SK-N-SH (cell line): ENCODE data around the gene NRG4. TPM values are rescaled to one million over a fixed set of nuclear protein-coding genes. Genes with fewer than 3 reads are reported as not detected.
"Not testable (repeated sequence)": the region's sequence is repeated elsewhere in the genome, so short reads cannot be mapped to it uniquely, and the experiment has no call there.

ENCODE experiments used
- CTCF ChIA-PET: fragments of 300-600, 350-600 bp; formaldehyde crosslinking; extraction: SDS; loops from one replicate; lab custom pipeline; 2021; lab: Yijun Ruan, JAX
- POLR2A ChIA-PET: fragments of 350-600 bp; sonication (Branson Sonifier 250); formaldehyde crosslinking; extraction: SDS; loops from one replicate; lab custom pipeline; 2020; ENCODE audit warnings: antibody characterized with exemption, inconsistent platforms; lab: Yijun Ruan, JAX
- DNase-seq: peaks from one replicate; pipeline ENCODE4 v3.0.0; 2012
- H2AFZ ChIP-seq: fragments of 200-600 bp; sonication (generic); 2 replicates; pipeline ENCODE4 v1.8.1; 2016; ENCODE audit warnings: antibody characterized with exemption, mild to moderate bottlenecking, low read depth
- H3F3A ChIP-seq: fragments of 200-600 bp; sonication (generic); replicated peaks from 2 replicates; pipeline ENCODE3; 2016; ENCODE audit warnings: antibody characterized with exemption, mild to moderate bottlenecking; ENCODE audit not compliant: insufficient read depth
- H3K27ac ChIP-seq, 2 experiments: fragments of 200-500 bp in 1 of 2; fragments of 200-600 bp in 1 of 2; sonication (Bioruptor generic) in 1 of 2; sonication (generic), shearing (Covaris generic) in 1 of 2; 2 replicates each; pipeline versions ENCODE4 v1.5.1 to v1.6.1; 2014 to 2016; ENCODE audit warnings: low read depth in 2 of 2, inconsistent platforms in 1 of 2, low read length in 1 of 2, mild to moderate bottlenecking in 1 of 2, mixed read lengths in 1 of 2
- H3K27me3 ChIP-seq: fragments of 200-600 bp; sonication (generic), shearing (Covaris generic); 2 replicates; pipeline ENCODE4 v1.6.1; 2016; ENCODE audit warnings: mixed run types; ENCODE audit not compliant: insufficient read depth
- H3K36me3 ChIP-seq, 2 experiments: fragments of 200-500 bp in 1 of 2; fragments of 200-600 bp in 1 of 2; sonication (Bioruptor generic) in 1 of 2; sonication (generic) in 1 of 2; replicated peaks in 1 of 2; 2 replicates each; pipeline versions ENCODE3 to v1.5.1; 2014 to 2016; ENCODE audit warnings: low read length in 1 of 2, mild to moderate bottlenecking in 1 of 2; ENCODE audit not compliant: insufficient read depth in 2 of 2, control insufficient read depth in 1 of 2
- H3K4me1 ChIP-seq, 2 experiments: fragments of 200-500 bp in 1 of 2; fragments of 200-600 bp in 1 of 2; sonication (Bioruptor generic) in 1 of 2; sonication (generic), shearing (Covaris generic) in 1 of 2; 2 replicates each; pipeline versions ENCODE4 v1.5.1 to v1.6.1; 2014 to 2016; ENCODE audit warnings: low read depth in 1 of 2, low read length in 1 of 2, mixed run types in 1 of 2; ENCODE audit not compliant: insufficient read depth in 2 of 2, control insufficient read depth in 1 of 2
- H3K4me2 ChIP-seq: fragments of 200-600 bp; sonication (generic), shearing (Covaris generic); 2 replicates; pipeline ENCODE4 v1.6.1; 2017; ENCODE audit warnings: mixed run types
- H3K4me3 ChIP-seq, 2 experiments: fragments of 200-500 bp in 1 of 2; fragments of 200-600 bp in 1 of 2; sonication (Bioruptor generic) in 1 of 2; sonication (generic), shearing (Covaris generic) in 1 of 2; 2 replicates each; pipeline versions ENCODE4 v1.5.1 to v1.8.1; 2014 to 2016; ENCODE audit warnings: low read depth in 2 of 2, inconsistent platforms in 1 of 2, low read length in 1 of 2, mild to moderate bottlenecking in 1 of 2, mixed read lengths in 1 of 2, moderate library complexity in 1 of 2
- H3K79me2 ChIP-seq: fragments of 200-600 bp; sonication (generic); 2 replicates; pipeline ENCODE4 v1.8.1; 2017; ENCODE audit warnings: mild to moderate bottlenecking; ENCODE audit not compliant: insufficient read depth
- H3K9ac ChIP-seq: fragments of 200-600 bp; sonication (generic); 2 replicates; pipeline ENCODE4 v1.6.1; 2017; ENCODE audit warnings: mixed run types
- H3K9me2 ChIP-seq: fragments of 200-600 bp; sonication (generic); 2 replicates; pipeline ENCODE4 v1.6.1; 2017; ENCODE audit warnings: mixed run types
- H3K9me3 ChIP-seq: fragments of 200-600 bp; sonication (generic); 2 replicates; pipeline ENCODE4 v1.6.1; 2017; ENCODE audit warnings: mixed run types, mild to moderate bottlenecking, moderate library complexity
- H4K20me1 ChIP-seq: fragments of 200-600 bp; sonication (generic); 2 replicates; pipeline ENCODE4 v1.6.1; 2017; ENCODE audit warnings: mild to moderate bottlenecking, mixed run types; ENCODE audit not compliant: insufficient read depth
- CHD2 ChIP-seq: fragments of 150-350 bp; IDR thresholded peaks from 2 replicates; pipeline ENCODE4 v1.6.1; 2018; ENCODE audit warnings: low read length; ENCODE audit not compliant: partially characterized antibody
- GATA2 ChIP-seq: sonication (generic); formaldehyde crosslinking; IDR thresholded peaks from 2 replicates; pipeline ENCODE4 v1.5.0; 2020; ENCODE audit warnings: mild to moderate bottlenecking, missing genetic modification reagents
- MEF2A ChIP-seq: IDR thresholded peaks from 2 replicates; pipeline ENCODE4 v1.4.0; 2012; ENCODE audit warnings: low read depth, borderline replicate concordance
- PBX3 ChIP-seq: IDR thresholded peaks from 2 replicates; pipeline ENCODE4; 2012
- RFX5 ChIP-seq: IDR thresholded peaks from 2 replicates; pipeline ENCODE4 v1.6.1; 2012; ENCODE audit warnings: mild to moderate bottlenecking, improper control_type of control experiment, low read length
- SIN3A ChIP-seq: IDR thresholded peaks from 2 replicates; pipeline ENCODE4 v1.6.1; 2012; ENCODE audit warnings: low read depth, mild to moderate bottlenecking, low read length, moderate library complexity, borderline replicate concordance
- TEAD4 ChIP-seq: IDR thresholded peaks from 2 replicates; pipeline ENCODE4 v1.4.0; 2012; ENCODE audit warnings: mild to moderate bottlenecking, borderline replicate concordance; ENCODE audit not compliant: insufficient read depth
- ZBTB33 ChIP-seq: IDR thresholded peaks from 2 replicates; pipeline ENCODE4 v1.4.0; 2012; ENCODE audit warnings: low read depth, borderline replicate concordance
- WGBS: methylation state at CpG from one replicate; pipeline ENCODE4 v1.1.6; 2017; ENCODE audit warnings: low lambda C conversion rate; 5-methylcytosine and 5-hydroxymethylcytosine counted together
- polyA plus RNA-seq, 3 experiments: library from polyadenylated mRNA; depleted of rRNA; stranded (reverse); fragments of >200 nt; gene quantifications; 2 replicates each; pipeline ENCODE4 v1.2.3, GENCODE V29; 2012

The NRG4 gene
- polyA plus RNA-seq, 1 of the 3 experiments (the other 2 are of a cell fraction) = not detected

- DNase-seq = no peak
- Histone ChIP-seq H4K20me1 (no peaks in the 10 kb centered on the region), H3K4me2 (no peak overlapping the region), H3K9ac (no peak overlapping the region), H3K9me2 (no peaks in the 10 kb centered on the region), H3K27me3 (no peaks in the 10 kb centered on the region; the same call in 1 of the 2 replicates), H3K27ac (no peak overlapping the region), H3K36me3 (no peaks in the 10 kb centered on the region), H3K4me1 (no peaks in the 10 kb centered on the region), H3F3A (no peaks in the 10 kb centered on the region), H3K79me2 (no peaks in the 10 kb centered on the region), H3K4me3 (no peak overlapping the region), H3K9me3 (no peaks in the 10 kb centered on the region), H2AFZ (no peak overlapping the region)
- CTCF ChIA-PET = interaction anchor here (0.6 to 1.3 kb wide), 3 partner anchors 25 to 865 kb away, joined by 3 to 4 read pairs (median 3); no protein-coding TSS in a partner anchor
- POLR2A ChIA-PET = no interaction called here
- TF ChIP-seq ZBTB33 (no peak), RFX5 (no peak), SIN3A (no peak)
- WGBS = 79% methylated on average over 1 of the region's 1 CpG
Measured at GRCh38 chr15:76032046-76032445, 19.8 kb upstream of the NRG4 start.

GRCh38 chr15:76024021-76024768 lies 12.0 kb upstream of the NRG4 start:
- Histone ChIP-seq H3K4me2 (no peak overlapping the region), H3K27me3 (no peaks in the 10 kb centered on the region; the same call in 1 of the 2 replicates), H3K4me1 (no peaks in the 10 kb centered on the region; a peak in 1 of 4 replicates), H4K20me1 (no peaks in the 10 kb centered on the region), H3K9ac (no peak overlapping the region), H3K79me2 (no peaks in the 10 kb centered on the region), H3K36me3 (no peaks in the 10 kb centered on the region), H3K27ac (no peak overlapping the region), H3K4me3 (no peak overlapping the region), H3F3A (no peaks in the 10 kb centered on the region), H2AFZ (no peak overlapping the region), H3K9me2 (no peaks in the 10 kb centered on the region), H3K9me3 (0 out of 2 replicates have a peak, but pooled peaks cover 6% of the 10 kb centered on the region)
- TF ChIP-seq GATA2 (CRISPR knock-in tag) (no peak), PBX3 (no peak), TEAD4 (no peak), CHD2 (no peak), MEF2A (no peak)
- DNase-seq = no peak
- ChIA-PET CTCF (interaction anchor here (1.7 to 1.8 kb wide), 2 partner anchors 9 to 32 kb away, joined by 4 to 6 read pairs; no protein-coding TSS in a partner anchor), POLR2A (no interaction called here)
- 36% methylated on average over 4 of the region's 4 CpGs for WGBS

- H3K9ac ChIP-seq, H2AFZ ChIP-seq, DNase-seq, H3K9me3 ChIP-seq, H3K79me2 ChIP-seq, H3K4me3 ChIP-seq, H3K27me3 ChIP-seq, H3F3A ChIP-seq, H3K4me2 ChIP-seq, H3K27ac ChIP-seq, H3K4me1 ChIP-seq, H4K20me1 ChIP-seq, POLR2A ChIA-PET, H3K36me3 ChIP-seq, H3K9me2 ChIP-seq: not testable (repeated sequence)
- CTCF ChIA-PET = interaction anchor here (1.5 kb wide), 1 partner anchor 126 kb away, joined by 5 read pairs; no protein-coding TSS in a partner anchor
- WGBS = 66% methylated on average over 4 of the region's 4 CpGs
Measured at GRCh38 chr15:76013470-76013869, 1.2 kb upstream of the NRG4 start.
